ENCODE measurements around the gene CADM1.

Gene CADM1

GRCh38 chr11:115550291-115551059, 46.3 kb upstream of the CADM1 start:
- TF ChIP-seq CTCF (IDR thresholded peaks at IDR 0.05; ENCODE audit: borderline replicate concordance, extremely low read depth, low read length, poor library complexity, severe bottlenecking), result no peak
- TF ChIP-seq EZH2 (IDR thresholded peaks at IDR 0.05; ENCODE audit: borderline replicate concordance, low read depth, low read length, severe bottlenecking), result no peak
- Histone ChIP-seq H2AFZ (ENCODE audit: low read depth, low read length) (no peak overlapping the region), H3K27me3 (ENCODE audit: insufficient read depth, low read length, poor library complexity) (no peaks in the 10 kb centered on the region), H3K4me1 (ENCODE audit: insufficient read depth, low read length) (no peaks in the 10 kb centered on the region), H4K20me1 (ENCODE audit: insufficient read depth, low read length) (no peaks in the 10 kb centered on the region), H3K4me3 (ENCODE audit: low read depth in 1 of 2, low read length in 2 of 2) (no peak overlapping the region), H3K36me3 (ENCODE audit: insufficient read depth, low read length) (no peaks in the 10 kb centered on the region), H3K9ac (ENCODE audit: low read depth, low read length) (no peak overlapping the region), H3K4me2 (ENCODE audit: insufficient read depth, low read length) (no peak overlapping the region), H3K27ac (ENCODE audit: low read length) (no peak overlapping the region), H3K79me2 (ENCODE audit: insufficient read depth, low read length) (no peaks in the 10 kb centered on the region), H3K9me3 (ENCODE audit: insufficient read depth, low read length, severe bottlenecking) (no peaks in the 10 kb centered on the region)
- DNase-seq, result no peak
- no peak for ATAC-seq (ENCODE audit: insufficient read depth, low read depth)

- Histone ChIP-seq H3K4me2 (ENCODE audit: insufficient read depth, low read length) (no peak overlapping the region), H3K4me1 (ENCODE audit: insufficient read depth, low read length) (no peaks in the 10 kb centered on the region), H3K36me3 (ENCODE audit: insufficient read depth, low read length) (no peaks in the 10 kb centered on the region), H4K20me1 (ENCODE audit: insufficient read depth, low read length) (no peaks in the 10 kb centered on the region), H3K27ac (ENCODE audit: low read length) (no peak overlapping the region), H3K79me2 (ENCODE audit: insufficient read depth, low read length) (no peaks in the 10 kb centered on the region), H3K9ac (ENCODE audit: low read depth, low read length) (no peak overlapping the region), H3K27me3 (ENCODE audit: insufficient read depth, low read length, poor library complexity) (peaks cover 4% of the 10 kb centered on the region), H2AFZ (ENCODE audit: low read depth, low read length) (no peak overlapping the region), H3K4me3 (ENCODE audit: low read depth in 1 of 2, low read length in 2 of 2) (no peak overlapping the region), H3K9me3 (ENCODE audit: insufficient read depth, low read length, severe bottlenecking) (no peaks in the 10 kb centered on the region)
- TF ChIP-seq CTCF (IDR thresholded peaks at IDR 0.05; ENCODE audit: borderline replicate concordance, extremely low read depth, low read length, poor library complexity, severe bottlenecking) (no peak), EZH2 (IDR thresholded peaks at IDR 0.05; ENCODE audit: borderline replicate concordance, low read depth, low read length, severe bottlenecking) (no peak)
- ATAC-seq (ENCODE audit: insufficient read depth, low read depth), result no peak
- no peak for DNase-seq
These were observed 44.8 kb upstream of the CADM1 start for GRCh38 chr11:115548878-115549528.

GRCh38 chr11:115545581-115546210, 41.5 kb upstream of the CADM1 start:
- Histone ChIP-seq H3K36me3 (ENCODE audit: insufficient read depth, low read length) (no peaks in the 10 kb centered on the region), H3K4me3 (ENCODE audit: low read depth in 1 of 2, low read length in 2 of 2) (no peak overlapping the region), H3K4me1 (ENCODE audit: insufficient read depth, low read length) (no peaks in the 10 kb centered on the region), H3K9ac (ENCODE audit: low read depth, low read length) (no peak overlapping the region), H4K20me1 (ENCODE audit: insufficient read depth, low read length) (no peaks in the 10 kb centered on the region), H3K79me2 (ENCODE audit: insufficient read depth, low read length) (no peaks in the 10 kb centered on the region), H3K9me3 (ENCODE audit: insufficient read depth, low read length, severe bottlenecking) (no peaks in the 10 kb centered on the region), H3K27ac (ENCODE audit: low read length) (no peak overlapping the region), H3K27me3 (ENCODE audit: insufficient read depth, low read length, poor library complexity) (peaks cover 4% of the 10 kb centered on the region), H2AFZ (ENCODE audit: low read depth, low read length) (no peak overlapping the region), H3K4me2 (ENCODE audit: insufficient read depth, low read length) (no peak overlapping the region)
- TF ChIP-seq CTCF (IDR thresholded peaks at IDR 0.05; ENCODE audit: borderline replicate concordance, extremely low read depth, low read length, poor library complexity, severe bottlenecking) (no peak), EZH2 (IDR thresholded peaks at IDR 0.05; ENCODE audit: borderline replicate concordance, low read depth, low read length, severe bottlenecking) (no peak)
- no peak for DNase-seq
- no peak for ATAC-seq (ENCODE audit: insufficient read depth, low read depth)

Data from DND-41 (cell line).